Ureter (tissue), 1 donor: ENCODE data around the gene CLIP3. TPM values are rescaled to one million over a fixed set of nuclear protein-coding genes. Genes with fewer than 3 reads are reported as not detected.
"Not testable (repeated sequence)": the region's sequence is repeated elsewhere in the genome, so short reads cannot be mapped to it uniquely, and the experiment has no call there.

Experiments used
- DNase-seq: peaks from one replicate; pipeline ENCODE4 v3.0.0-alpha.2; 2020; ENCODE audit warnings: low spot score
- total RNA-seq: library from RNA; stranded (reverse); gene quantifications from one replicate; pipeline ENCODE4 v1.2.4, GENCODE V29; 2023
- donor health status: DM: yes; HTN: yes; CAD: no.

The CLIP3 gene
- total RNA-seq, 1 donor from 2014 or later = 14.9 TPM

DNA sequence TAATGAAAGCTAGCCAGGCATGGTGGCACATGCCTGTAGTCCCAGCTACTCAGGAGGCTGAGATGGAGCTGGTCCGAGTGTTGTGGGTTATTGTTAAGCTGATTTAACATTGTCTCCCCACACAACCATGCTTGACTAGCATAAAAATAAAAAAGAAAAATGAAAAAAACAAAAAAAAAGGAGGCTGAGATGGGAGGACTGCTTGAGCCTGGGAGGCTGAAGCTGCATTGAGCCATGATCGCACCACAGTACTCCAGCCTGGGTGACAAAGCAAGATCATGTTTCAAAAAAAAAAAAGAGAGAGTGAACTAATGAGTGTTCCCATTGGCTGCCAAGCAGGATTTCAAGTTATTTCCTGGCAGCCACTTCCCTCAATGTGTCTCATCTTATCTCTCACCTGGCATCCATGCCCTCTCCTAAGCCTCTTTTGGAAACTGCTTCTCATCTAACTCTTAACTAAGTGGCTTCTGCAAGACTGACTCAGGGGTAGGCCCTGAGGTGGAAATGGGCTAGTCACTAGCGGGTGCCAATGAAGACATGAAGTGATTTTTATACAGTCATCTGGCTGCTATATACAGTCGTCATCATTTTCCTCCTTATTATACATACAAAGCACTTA is 16.5 kb upstream of the CLIP3 start:
- DNase-seq = no peak

DNA sequence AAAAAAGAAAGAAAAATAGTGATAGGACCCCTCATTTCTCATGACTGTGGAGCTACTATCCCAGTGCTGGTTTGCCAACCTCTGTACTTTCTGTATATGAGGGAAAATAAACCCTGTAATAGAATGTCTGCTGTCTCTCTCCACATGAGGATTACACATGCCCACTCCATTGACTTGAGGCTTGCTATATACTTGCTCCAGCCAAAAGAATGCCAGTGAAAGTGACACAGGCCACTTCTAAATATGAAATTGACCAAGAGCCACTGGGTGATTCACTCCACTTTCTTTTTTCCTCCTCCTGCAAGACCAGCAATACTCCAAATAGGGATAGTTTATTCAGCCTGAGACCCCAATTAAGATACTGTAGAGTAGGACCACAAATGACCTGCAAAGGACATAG is 15.2 kb upstream of the CLIP3 start:
- no peak for DNase-seq

DNA sequence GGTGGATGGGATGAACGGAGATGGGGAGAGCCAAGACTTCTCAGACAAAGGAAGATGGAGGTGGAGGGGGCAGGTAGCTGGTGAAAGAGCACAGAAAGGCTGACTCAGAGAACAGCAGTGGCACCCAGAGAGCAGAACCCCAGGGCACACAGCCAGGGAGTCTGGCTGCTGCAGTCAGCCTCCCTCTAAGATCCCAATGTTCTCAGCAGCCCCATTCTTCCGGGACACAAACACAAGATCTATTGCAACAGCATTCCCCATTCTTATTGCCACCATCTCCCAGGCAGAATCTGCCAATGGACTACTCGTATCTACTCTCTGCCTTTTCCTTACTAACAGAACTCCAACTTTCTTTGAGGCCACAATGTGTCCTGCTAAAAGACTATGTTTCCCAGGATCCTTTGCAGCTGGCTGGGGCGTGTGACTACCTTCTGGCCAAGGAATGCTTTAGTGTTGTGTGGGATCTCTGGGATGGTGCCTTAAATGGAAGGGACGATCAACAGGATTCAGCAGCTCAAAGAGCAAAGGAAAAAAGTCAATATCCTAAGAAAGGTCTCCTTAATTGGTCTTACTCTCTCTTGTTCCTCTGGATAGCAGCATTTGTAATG is 13.9 kb upstream of the CLIP3 start:
- DNase-seq = no peak

DNA sequence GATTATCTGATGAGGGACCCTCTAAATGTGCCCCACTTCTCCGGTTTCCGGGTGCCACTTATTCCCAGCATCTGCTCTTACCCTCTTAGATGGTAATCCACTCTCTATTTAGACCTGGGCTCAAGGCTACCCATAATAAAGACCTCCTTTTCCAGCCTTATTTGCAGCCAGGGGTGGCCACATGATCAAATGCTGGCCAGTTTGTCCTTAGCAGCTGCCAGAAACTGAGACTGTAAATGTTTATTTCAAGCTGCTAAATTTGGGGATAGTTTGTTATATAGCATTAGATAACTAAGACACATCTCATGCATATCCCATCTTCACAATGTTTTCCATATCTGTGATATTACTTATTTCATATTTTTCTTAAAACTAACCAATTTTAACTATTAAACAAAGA is 11.3 kb upstream of the CLIP3 start:
- no peak for DNase-seq

DNA sequence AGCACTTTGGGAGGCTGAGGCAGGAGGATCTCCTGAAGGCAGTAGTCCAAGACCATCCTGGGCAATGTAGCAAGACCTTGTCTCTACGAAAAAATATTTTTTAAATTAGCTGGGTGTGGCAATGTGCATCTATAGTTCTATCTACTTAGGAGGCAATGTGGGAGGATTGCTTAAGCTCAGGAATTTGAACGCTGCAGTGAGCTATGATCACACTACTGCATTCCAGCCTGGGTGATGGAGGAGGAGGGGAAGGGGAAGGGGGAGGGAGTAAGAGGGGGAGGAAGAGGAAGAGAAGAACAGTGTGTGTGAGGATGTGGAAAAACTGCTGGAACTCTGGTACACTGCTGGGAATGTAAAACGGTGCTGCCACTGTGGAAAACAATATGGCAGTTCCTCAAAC is 9.2 kb upstream of the CLIP3 start:
- no peak for DNase-seq

- not testable (repeated sequence) for DNase-seq
Observed at GRCh38 chr19:36041092-36041491, 8.4 kb upstream of the CLIP3 start.

DNA sequence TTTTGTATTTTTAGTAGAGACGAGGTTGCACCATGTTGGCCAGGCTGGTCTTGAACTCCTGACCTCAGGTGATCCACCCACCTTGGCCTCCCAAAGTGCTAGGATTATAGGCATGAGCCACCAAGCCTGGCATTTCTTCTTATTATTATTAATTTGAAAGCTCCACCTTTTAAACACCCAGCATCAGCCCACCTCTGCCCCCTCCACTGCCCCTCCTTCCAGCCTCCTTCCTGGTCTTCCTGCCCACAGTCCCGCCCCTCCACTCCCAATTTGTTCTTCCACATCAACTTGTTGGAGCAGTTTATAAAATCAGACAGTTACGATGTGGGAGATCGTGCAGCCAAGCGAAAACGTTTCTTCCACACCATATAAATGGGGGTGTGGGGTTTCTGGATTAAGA is 7.8 kb upstream of the CLIP3 start:
- DNase-seq = no peak

- DNase-seq = no peak
Observed at GRCh38 chr19:36031308-36031707, 1.4 kb downstream of the CLIP3 start.

- DNase-seq = no peak
Observed at GRCh38 chr19:36030264-36031148, 2.2 kb downstream of the CLIP3 start.

- DNase-seq = no peak
Observed at GRCh38 chr19:36028313-36029041, 4.2 kb downstream of the CLIP3 start.

DNA sequence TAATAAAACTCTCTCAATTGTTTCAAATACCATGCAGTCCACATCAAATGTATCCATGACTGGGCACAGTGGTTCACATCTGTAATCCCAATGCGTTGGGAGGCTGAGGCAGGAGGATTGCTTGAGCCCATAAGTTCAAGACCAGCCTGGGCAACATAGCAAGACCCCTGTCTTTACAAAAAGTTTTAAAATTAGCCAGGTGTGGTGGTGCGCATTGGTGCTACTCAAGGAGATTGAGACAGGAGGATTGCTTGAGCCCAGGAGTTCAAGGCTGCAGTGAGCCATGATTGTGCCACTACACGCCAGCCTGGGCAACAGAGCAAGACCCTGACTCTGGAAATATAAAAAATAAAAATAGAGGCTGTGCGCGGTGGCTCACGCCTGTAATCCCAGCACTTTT is 5.0 kb downstream of the CLIP3 start:
- DNase-seq = no peak

- DNase-seq = no peak
Observed at GRCh38 chr19:36026091-36026876, 6.4 kb downstream of the CLIP3 start.

GRCh38 chr19:36025541-36025940 is 7.1 kb downstream of the CLIP3 start:
- no peak for DNase-seq

DNA sequence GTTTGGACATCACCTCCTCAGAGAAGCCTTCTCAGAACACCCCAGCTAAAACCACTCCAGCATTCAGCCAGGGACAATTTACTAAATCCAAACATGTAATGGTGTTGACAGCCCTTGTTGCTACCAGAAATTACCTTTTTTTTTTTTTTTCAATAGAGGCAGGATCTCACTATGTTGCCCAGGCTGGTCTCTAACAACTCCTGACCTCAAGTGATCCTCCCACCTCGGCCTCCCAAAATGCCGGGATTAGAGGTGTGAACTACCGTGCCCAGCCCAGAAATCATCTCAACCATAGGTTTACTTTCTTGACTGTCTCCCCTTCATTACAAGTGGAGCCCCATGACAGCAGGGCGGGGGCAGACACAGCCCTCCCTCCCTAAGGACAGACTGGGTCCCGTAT is 9.2 kb downstream of the CLIP3 start:
- DNase-seq = no peak

- no peak for DNase-seq
Observed at GRCh38 chr19:36019061-36019670, 13.5 kb downstream of the CLIP3 start.

- DNase-seq = peak; percentile 100
Observed at GRCh38 chr19:36014012-36014924, 18.4 kb downstream of the CLIP3 start, which contains the start of gene ALKBH6. TSS of gene ALKBH6 (minus strand) at chr19:36014213. CDS start at chr19:36013397, 816 bp downstream.

DNA sequence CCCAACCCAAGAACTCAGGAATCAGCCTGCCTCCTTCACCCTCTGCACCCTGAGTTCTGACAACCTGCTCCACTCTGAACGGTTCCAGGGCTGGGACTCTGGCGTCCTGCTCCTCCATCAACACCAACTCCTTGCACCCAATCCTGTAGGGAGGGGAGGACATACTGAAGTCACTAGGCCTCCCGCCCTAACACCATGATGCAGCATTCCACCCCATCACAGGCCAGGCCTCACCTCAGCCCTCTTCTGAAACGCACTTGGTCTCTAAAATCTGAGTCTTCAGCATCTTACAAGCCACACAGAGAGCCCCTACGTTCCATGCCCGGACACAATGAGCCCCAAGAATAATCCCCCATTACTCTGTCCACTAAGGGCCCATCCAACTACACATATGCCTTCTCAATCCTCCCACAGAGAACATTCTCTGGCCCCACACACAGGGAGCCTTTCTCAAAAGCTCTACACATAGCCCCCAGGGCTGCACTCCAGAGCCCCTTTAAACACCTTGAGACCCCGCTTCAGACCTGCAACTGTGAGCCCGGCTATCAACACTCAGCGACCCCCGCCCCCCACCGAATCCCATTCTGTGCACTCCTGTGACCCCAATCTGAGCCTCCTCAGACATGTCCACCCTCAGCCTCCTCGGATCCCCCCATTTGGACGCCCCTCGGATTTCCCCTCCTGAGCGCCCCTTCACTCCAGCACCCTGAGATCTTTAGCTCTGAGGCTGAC is 19.2 kb downstream of the CLIP3 start:
- no peak for DNase-seq

GRCh38 chr19:36010402-36010801 is 22.3 kb downstream of the CLIP3 start:
- no peak for DNase-seq
